ENCODE results near the gene SGIP1.

- TF ChIP-seq MAX (IDR thresholded peaks at IDR 0.05) (no peak), PHF8 (conservative IDR thresholded peaks at IDR 0.05; ENCODE audit: low read depth, low read length) (no peak), CREB1 (IDR thresholded peaks at IDR 0.05) (no peak)
- TF ChIP-seq, protein P1, sequence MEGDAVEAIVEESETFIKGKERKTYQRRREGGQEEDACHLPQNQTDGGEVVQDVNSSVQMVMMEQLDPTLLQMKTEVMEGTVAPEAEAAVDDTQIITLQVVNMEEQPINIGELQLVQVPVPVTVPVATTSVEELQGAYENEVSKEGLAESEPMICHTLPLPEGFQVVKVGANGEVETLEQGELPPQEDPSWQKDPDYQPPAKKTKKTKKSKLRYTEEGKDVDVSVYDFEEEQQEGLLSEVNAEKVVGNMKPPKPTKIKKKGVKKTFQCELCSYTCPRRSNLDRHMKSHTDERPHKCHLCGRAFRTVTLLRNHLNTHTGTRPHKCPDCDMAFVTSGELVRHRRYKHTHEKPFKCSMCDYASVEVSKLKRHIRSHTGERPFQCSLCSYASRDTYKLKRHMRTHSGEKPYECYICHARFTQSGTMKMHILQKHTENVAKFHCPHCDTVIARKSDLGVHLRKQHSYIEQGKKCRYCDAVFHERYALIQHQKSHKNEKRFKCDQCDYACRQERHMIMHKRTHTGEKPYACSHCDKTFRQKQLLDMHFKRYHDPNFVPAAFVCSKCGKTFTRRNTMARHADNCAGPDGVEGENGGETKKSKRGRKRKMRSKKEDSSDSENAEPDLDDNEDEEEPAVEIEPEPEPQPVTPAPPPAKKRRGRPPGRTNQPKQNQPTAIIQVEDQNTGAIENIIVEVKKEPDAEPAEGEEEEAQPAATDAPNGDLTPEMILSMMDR (IDR thresholded peaks at IDR 0.05; ENCODE audit: control extremely low read depth in 1 of 3, insufficient read depth in 1 of 3, low read depth in 1 of 3, low read length in 3 of 3), result no peak
Observed at GRCh38 chr1:66553846-66554245, 19.9 kb downstream of the SGIP1 start.
